Measurements from ENCODE around the gene MEIS2. TPM values are rescaled to one million over a fixed set of nuclear protein-coding genes. Genes with fewer than 3 reads are reported as not detected.

The MEIS2 gene
- total RNA-seq, 4 donors from 2014 or later = 14.8 to 28.4 (median 20.4) TPM

- Histone ChIP-seq H3K27ac (peak overlapping the region; percentile 59 to 92 (median 83)), H3K27me3 (peaks cover 16% of the 10 kb centered on the region), H3K4me1 (peaks cover 8 to 9% of the 10 kb centered on the region in 2 donors), H3K9me3 (no peaks in the 10 kb centered on the region), H3K36me3 (no peaks in the 10 kb centered on the region), H3K4me3 (replicated peaks in 1 of 3) (peak overlapping the region; percentile 25 to 55 (median 43))
- 1 to 2% methylated on average over 11 of the region's 11 CpGs for WGBS, 2 donors
- intact Hi-C loops (cut with DNase I) = no loop called here
- TF ChIP-seq POLR2A (IDR thresholded peaks at IDR 0.05) = no peak
- TF ChIP-seq, protein P1, sequence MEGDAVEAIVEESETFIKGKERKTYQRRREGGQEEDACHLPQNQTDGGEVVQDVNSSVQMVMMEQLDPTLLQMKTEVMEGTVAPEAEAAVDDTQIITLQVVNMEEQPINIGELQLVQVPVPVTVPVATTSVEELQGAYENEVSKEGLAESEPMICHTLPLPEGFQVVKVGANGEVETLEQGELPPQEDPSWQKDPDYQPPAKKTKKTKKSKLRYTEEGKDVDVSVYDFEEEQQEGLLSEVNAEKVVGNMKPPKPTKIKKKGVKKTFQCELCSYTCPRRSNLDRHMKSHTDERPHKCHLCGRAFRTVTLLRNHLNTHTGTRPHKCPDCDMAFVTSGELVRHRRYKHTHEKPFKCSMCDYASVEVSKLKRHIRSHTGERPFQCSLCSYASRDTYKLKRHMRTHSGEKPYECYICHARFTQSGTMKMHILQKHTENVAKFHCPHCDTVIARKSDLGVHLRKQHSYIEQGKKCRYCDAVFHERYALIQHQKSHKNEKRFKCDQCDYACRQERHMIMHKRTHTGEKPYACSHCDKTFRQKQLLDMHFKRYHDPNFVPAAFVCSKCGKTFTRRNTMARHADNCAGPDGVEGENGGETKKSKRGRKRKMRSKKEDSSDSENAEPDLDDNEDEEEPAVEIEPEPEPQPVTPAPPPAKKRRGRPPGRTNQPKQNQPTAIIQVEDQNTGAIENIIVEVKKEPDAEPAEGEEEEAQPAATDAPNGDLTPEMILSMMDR (IDR thresholded peaks at IDR 0.05) = no peak
- DNase-seq = peak in 1 of 2 donors; percentile 25
These were observed 542 bp upstream of the MEIS2 start for GRCh38 chr15:37100966-37101215.

DNA sequence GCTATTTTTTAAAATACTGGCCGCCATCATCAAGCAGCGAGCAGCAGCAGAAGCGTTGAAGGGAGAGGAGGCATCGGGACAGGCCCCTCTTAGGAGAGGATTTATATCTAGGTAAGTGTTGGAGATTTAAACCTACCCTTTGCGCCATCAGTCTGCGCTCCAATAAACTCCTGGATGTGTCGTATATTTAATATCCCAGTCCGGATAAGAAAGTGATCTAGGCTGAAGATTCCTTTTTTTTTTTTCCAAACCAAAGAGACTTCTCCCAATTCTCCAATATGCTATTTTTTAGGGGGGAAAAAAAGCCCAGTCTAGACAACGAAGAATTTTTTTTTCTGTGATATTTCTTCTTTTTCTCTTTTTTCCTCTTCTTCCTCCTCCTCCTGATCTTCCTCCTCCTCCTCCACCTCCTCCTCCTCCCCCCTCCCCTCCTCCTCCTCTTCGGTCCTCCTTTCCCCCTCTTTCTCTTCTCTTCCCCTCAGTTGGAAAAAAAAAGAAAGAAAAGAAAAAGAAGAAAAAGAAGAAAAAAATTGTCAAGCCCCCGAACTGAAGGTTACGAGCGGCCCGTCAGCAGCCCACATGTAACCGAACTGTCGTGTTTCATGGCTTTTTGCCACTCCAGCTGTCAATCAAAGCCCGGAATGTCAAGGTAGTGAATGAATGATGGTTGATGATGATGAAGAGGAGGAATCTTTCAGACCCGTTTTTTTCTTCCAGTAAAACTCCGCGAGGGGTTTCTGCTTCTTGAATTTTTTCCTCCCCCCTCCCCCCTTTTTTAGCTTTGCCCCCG lies 835 bp downstream of the MEIS2 start:
- Histone ChIP-seq H3K4me1 (peaks cover 8 to 9% of the 10 kb centered on the region in 2 donors), H3K27ac (peak overlapping the region; percentile 46 to 92 (median 83)), H3K4me3 (replicated peaks in 1 of 3) (peak overlapping the region in 2 of 3 donors; percentile 43 to 55), H3K36me3 (no peaks in the 10 kb centered on the region), H3K9me3 (no peaks in the 10 kb centered on the region), H3K27me3 (peaks cover 16% of the 10 kb centered on the region)
- DNase-seq = no peak
- intact Hi-C loops (cut with DNase I) = no loop called here
- WGBS, 2 donors = 4 to 5% methylated on average over 21 of the region's 21 CpGs
- TF ChIP-seq, protein P1 (IDR thresholded peaks at IDR 0.05) = no peak
- no peak for TF ChIP-seq POLR2A (IDR thresholded peaks at IDR 0.05)

GRCh38 chr15:37098468-37099318 lies 1.7 kb downstream of the MEIS2 start:
- no peak for TF ChIP-seq POLR2A (IDR thresholded peaks at IDR 0.05)
- TF ChIP-seq, protein P1 (IDR thresholded peaks at IDR 0.05) = no peak
- peak in 1 of 2 donors; percentile 30 for DNase-seq
- Histone ChIP-seq H3K36me3 (no peaks in the 10 kb centered on the region), H3K4me1 (peaks cover 8 to 9% of the 10 kb centered on the region in 2 donors), H3K4me3 (replicated peaks in 1 of 3) (peak overlapping the region in 2 of 3 donors; percentile 55 to 56), H3K27ac (peak overlapping the region; percentile 64 to 92 (median 83)), H3K9me3 (no peaks in the 10 kb centered on the region), H3K27me3 (peaks cover 16% of the 10 kb centered on the region)
- intact Hi-C loops (cut with DNase I) = no loop called here
- WGBS, 2 donors = 2 to 3% methylated on average over 30 to 45 of the region's 75 CpGs

DNA sequence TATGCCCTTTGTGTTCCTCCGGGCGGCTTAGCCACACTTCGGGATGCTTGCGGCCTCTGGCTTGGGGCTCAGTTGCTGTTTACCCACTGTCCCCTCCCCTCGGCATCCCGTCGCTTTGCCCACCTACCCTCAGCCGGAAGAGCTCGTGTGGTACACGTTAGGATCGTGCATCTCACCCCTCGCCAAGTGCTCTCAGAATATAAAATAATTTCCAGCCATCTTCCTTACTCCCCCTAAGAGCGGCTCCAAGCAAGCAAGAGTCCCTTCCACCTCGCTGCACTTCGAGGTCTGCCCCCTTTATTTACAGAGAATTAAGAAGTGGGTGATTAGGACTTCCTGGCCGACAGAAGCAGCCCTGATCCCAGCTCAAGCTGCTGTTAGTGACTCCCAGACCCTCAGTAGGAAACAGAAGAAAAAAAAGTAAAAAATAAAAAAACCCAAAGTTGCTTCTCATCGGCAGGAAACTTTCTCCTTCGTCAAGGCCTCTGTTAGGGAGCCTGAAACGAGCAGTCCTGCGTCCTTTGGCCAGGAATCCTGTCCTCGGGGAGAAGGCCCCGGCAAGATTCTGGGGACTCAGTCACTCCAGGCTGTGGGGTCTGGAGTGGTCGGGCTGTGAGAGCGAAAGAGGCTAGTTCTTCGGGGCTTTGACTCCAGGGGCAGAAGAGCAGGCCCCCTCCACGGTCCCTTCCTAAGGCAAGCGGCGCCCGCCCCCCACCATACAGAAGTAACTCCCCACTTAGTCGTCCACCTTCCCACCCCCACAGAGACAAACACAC lies 3.0 kb downstream of the MEIS2 start:
- no peaks in the 10 kb centered on the region for H3K9me3 ChIP-seq
- peak overlapping the region in 2 of 3 donors; percentile 53 to 92 for H3K27ac ChIP-seq

More for the DNA sequence above, 3.0 kb downstream of the MEIS2 start:
- H3K27me3 ChIP-seq = peaks cover 8% of the 10 kb centered on the region
- peak overlapping the region in 2 of 3 donors; percentile 1 to 55 for H3K4me3 ChIP-seq (replicated peaks in 1 of 3)
- WGBS, 2 donors = 15 to 16% methylated on average over 29 to 30 of the region's 30 CpGs
- H3K36me3 ChIP-seq = no peaks in the 10 kb centered on the region
- intact Hi-C loops (cut with DNase I) = no loop called here
- no peak for DNase-seq
- TF ChIP-seq, protein P1 (IDR thresholded peaks at IDR 0.05) = no peak
- TF ChIP-seq POLR2A (IDR thresholded peaks at IDR 0.05) = no peak
- H3K4me1 ChIP-seq = peaks cover 7 to 8% of the 10 kb centered on the region in 2 donors

Measured in thyroid gland (tissue), 4 donors.